Subcutaneous adipose tissue (tissue), 4 donors: ENCODE data around the gene PCSK1N. TPM values are rescaled to one million over a fixed set of nuclear protein-coding genes. Genes with fewer than 3 reads are reported as not detected.

Source experiments
- CTCF ChIP-seq: fragments of 450-650 bp; IDR thresholded peaks from one replicate; pipeline ENCODE4 v1.5.1; 2016; ENCODE audit warnings: low read depth, mild to moderate bottlenecking, control low read depth, antibody characterized with exemption, moderate library complexity
- total RNA-seq, 4 donors: library from RNA; depleted of rRNA; stranded (reverse); fragments of >200 nt; gene quantifications; one replicate each; pipeline ENCODE4 v1.1.0, GENCODE V29; 2016

PCSK1N gene, protein sequence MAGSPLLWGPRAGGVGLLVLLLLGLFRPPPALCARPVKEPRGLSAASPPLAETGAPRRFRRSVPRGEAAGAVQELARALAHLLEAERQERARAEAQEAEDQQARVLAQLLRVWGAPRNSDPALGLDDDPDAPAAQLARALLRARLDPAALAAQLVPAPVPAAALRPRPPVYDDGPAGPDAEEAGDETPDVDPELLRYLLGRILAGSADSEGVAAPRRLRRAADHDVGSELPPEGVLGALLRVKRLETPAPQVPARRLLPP
- total RNA-seq, result under 1 TPM in 1 of 4 donors, not detected in 3; 0.44 TPM

DNA sequence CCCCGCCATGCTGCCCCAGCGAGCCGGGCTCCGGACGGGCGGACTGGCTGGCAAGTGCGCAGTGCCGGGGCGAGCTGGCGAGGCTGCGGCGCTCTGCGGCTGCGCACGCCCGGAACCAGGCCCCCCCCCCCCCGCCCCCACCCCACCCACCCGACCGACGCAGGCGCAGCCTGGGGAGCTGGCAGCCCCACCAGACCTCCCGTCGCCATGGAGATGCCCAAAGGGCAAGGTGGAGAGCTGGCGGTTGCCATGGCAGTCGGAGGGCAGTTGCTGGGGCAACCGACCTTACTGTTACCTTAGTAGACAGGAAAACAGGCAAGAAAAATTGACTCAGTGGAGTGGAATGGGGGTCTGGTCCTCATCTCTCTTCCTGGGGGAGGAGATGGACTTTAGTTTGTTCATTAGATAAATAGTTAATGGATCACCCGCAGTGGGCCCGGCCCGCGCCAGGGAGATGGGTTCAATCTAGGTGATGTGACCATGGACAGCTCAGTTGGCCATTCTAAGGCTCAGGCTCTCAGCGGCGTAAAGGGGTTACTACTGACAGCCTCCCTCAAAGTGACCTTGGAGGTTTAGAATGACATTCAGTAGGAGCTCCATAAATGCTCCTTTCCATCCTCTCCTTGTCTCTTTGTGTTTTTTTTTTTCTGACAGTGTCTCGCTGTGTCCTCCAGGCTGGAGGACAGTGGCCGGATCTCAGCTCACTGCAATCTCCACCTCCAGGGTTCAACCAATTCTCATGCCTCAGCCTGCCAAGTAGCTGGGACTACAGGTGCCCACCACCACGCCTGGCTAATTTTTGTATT is at the start of gene PCSK1N:
Gene PCSK1N, minus strand, starts transcription at position 87 of the 806 bp plus-strand sequence. Its CDS starts 78 bp downstream, at position 9.
- no peak for TF ChIP-seq CTCF

GRCh38 chrX:48883729-48884128 is 48.3 kb upstream of the PCSK1N start:
- TF ChIP-seq CTCF, result no peak

DNA sequence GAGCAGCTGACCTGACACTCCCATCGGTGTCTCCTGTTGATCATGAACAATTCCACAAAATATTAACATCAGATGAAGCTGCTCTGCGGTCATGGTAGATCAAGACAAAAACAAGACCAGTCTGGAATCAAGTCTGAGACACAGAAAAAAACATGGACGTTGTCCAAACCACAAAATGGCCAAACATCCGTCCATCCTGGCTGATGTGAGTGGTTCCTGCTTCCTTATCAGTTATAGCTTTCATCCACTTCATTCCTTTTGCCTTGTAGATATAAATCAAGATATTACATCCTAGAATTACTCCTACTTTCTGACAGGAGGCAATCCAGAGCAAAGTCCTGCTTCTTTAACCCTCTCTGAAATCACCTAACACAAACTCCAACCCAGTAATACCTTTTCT is 28.8 kb upstream of the PCSK1N start:
- TF ChIP-seq CTCF, result no peak

- no peak for TF ChIP-seq CTCF
Measured at GRCh38 chrX:48854898-48855297, 19.5 kb upstream of the PCSK1N start.

GRCh38 chrX:48852857-48853256 is 17.4 kb upstream of the PCSK1N start:
- no peak for TF ChIP-seq CTCF

DNA sequence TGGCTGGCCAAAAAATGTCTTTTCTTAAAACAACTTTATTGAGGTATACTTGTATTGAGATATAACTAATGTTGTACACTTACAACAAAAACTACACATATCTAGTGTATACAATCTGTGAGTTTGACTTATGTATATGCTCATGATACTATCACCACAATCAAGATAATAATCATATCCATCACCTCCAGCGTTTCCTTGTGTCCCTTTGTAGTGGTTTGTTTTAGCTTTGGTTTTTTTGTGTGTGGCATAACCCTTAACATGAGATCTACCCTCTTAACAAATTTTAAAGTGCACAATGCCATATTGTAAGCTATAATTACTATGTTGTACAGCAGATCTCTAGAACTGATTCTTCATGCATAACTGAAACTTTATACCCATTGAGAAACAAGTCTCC is 13.4 kb upstream of the PCSK1N start:
- no peak for TF ChIP-seq CTCF

DNA sequence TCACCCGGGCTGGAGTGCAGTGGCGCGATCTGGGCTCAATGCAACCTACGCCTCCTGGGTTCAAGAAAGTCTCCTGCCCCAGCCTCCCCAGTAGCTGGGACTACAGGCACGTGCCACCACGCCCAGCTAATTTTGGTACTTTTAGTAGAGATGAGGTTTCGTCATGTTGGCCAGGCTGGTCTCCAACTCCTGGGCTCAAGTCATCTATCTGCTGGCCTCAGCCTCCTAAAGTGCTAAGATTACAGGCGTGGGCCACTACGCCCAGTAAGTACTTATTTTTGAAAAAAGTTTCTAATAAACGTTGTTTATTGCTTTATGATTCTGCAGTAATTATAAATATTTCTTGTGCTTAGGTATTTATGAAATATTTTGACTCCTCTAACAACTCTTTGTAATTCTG is 4.3 kb upstream of the PCSK1N start:
- TF ChIP-seq CTCF, result no peak
